Measurements from ENCODE around the gene SLC6A4.

- no peak for TF ChIP-seq CTCF (IDR thresholded peaks at IDR 0.05)
- TF ChIP-seq POLR2A (IDR thresholded peaks at IDR 0.05): no peak
These were observed 37.9 kb upstream of the SLC6A4 start for GRCh38 chr17:30273373-30273772.
